ENCODE measurements around the gene ANKFY1.

Gene ANKFY1

GRCh38 chr17:4127555-4127954, 136.2 kb downstream of the ANKFY1 start:
- H4K20me1 ChIP-seq (ENCODE audit: insufficient read depth, low read length), result no peaks in the 10 kb centered on the region
- no peak overlapping the region for H3K4me3 ChIP-seq (ENCODE audit: low read length)
- H3K79me2 ChIP-seq (ENCODE audit: low read length), result no peaks in the 10 kb centered on the region
- no peaks in the 10 kb centered on the region for H3K9me3 ChIP-seq (ENCODE audit: insufficient read depth, low read length)
- no peak for TF ChIP-seq EZH2phosphoT487 (IDR thresholded peaks at IDR 0.05; ENCODE audit: low read depth)
- no peak for TF ChIP-seq CTCF (IDR thresholded peaks at IDR 0.05; ENCODE audit: low read depth, low read length)
- no peak overlapping the region for H2AFZ ChIP-seq (ENCODE audit: low read depth, low read length)
- no peak overlapping the region for H3K9ac ChIP-seq (ENCODE audit: low read length)
- no peak overlapping the region for H3K27ac ChIP-seq (ENCODE audit: low read length)
- H3K4me1 ChIP-seq (ENCODE audit: low read length), result no peaks in the 10 kb centered on the region
- no peaks in the 10 kb centered on the region for H3K36me3 ChIP-seq (replicated peaks; ENCODE audit: low read depth, low read length)
- H3K4me2 ChIP-seq (ENCODE audit: low read length), result no peak overlapping the region
- H3K27me3 ChIP-seq (ENCODE audit: low read depth, low read length), result no peaks in the 10 kb centered on the region

GRCh38 chr17:4125552-4125951, 138.2 kb downstream of the ANKFY1 start:
- no peak overlapping the region for H3K4me2 ChIP-seq (ENCODE audit: low read length)
- no peak overlapping the region for H2AFZ ChIP-seq (ENCODE audit: low read depth, low read length)
- no peaks in the 10 kb centered on the region for H3K9me3 ChIP-seq (ENCODE audit: insufficient read depth, low read length)
- H3K36me3 ChIP-seq (replicated peaks; ENCODE audit: low read depth, low read length), result no peaks in the 10 kb centered on the region
- no peak for TF ChIP-seq CTCF (IDR thresholded peaks at IDR 0.05; ENCODE audit: low read depth, low read length)
- no peak for TF ChIP-seq EZH2phosphoT487 (IDR thresholded peaks at IDR 0.05; ENCODE audit: low read depth)
- no peak overlapping the region for H3K27ac ChIP-seq (ENCODE audit: low read length)
- H3K9ac ChIP-seq (ENCODE audit: low read length), result no peak overlapping the region
- H4K20me1 ChIP-seq (ENCODE audit: insufficient read depth, low read length), result no peaks in the 10 kb centered on the region
- no peaks in the 10 kb centered on the region for H3K4me1 ChIP-seq (ENCODE audit: low read length)
- H3K79me2 ChIP-seq (ENCODE audit: low read length), result no peaks in the 10 kb centered on the region
- no peak overlapping the region for H3K4me3 ChIP-seq (ENCODE audit: low read length)
- H3K27me3 ChIP-seq (ENCODE audit: low read depth, low read length), result no peaks in the 10 kb centered on the region

GRCh38 chr17:4124999-4125398, 138.8 kb downstream of the ANKFY1 start:
- Histone ChIP-seq H3K4me1 (ENCODE audit: low read length) (no peaks in the 10 kb centered on the region), H3K9ac (ENCODE audit: low read length) (no peak overlapping the region), H3K4me3 (ENCODE audit: low read length) (no peak overlapping the region), H4K20me1 (ENCODE audit: insufficient read depth, low read length) (no peaks in the 10 kb centered on the region), H3K9me3 (ENCODE audit: insufficient read depth, low read length) (no peaks in the 10 kb centered on the region), H2AFZ (ENCODE audit: low read depth, low read length) (no peak overlapping the region), H3K27me3 (ENCODE audit: low read depth, low read length) (no peaks in the 10 kb centered on the region), H3K36me3 (replicated peaks; ENCODE audit: low read depth, low read length) (no peaks in the 10 kb centered on the region), H3K79me2 (ENCODE audit: low read length) (no peaks in the 10 kb centered on the region), H3K4me2 (ENCODE audit: low read length) (no peak overlapping the region), H3K27ac (ENCODE audit: low read length) (no peak overlapping the region)
- no peak for TF ChIP-seq EZH2phosphoT487 (IDR thresholded peaks at IDR 0.05; ENCODE audit: low read depth)
- TF ChIP-seq CTCF (IDR thresholded peaks at IDR 0.05; ENCODE audit: low read depth, low read length), result no peak

- no peak overlapping the region for H2AFZ ChIP-seq (ENCODE audit: low read depth, low read length)
- H3K36me3 ChIP-seq (replicated peaks; ENCODE audit: low read depth, low read length), result no peaks in the 10 kb centered on the region
- no peaks in the 10 kb centered on the region for H3K9me3 ChIP-seq (ENCODE audit: insufficient read depth, low read length)
- no peaks in the 10 kb centered on the region for H3K27me3 ChIP-seq (ENCODE audit: low read depth, low read length)
- no peak overlapping the region for H3K27ac ChIP-seq (ENCODE audit: low read length)
- no peaks in the 10 kb centered on the region for H3K4me1 ChIP-seq (ENCODE audit: low read length)
- H3K4me2 ChIP-seq (ENCODE audit: low read length), result no peak overlapping the region
- no peak overlapping the region for H3K9ac ChIP-seq (ENCODE audit: low read length)
- TF ChIP-seq CTCF (IDR thresholded peaks at IDR 0.05; ENCODE audit: low read depth, low read length) (no peak), EZH2phosphoT487 (IDR thresholded peaks at IDR 0.05; ENCODE audit: low read depth) (no peak)
- H4K20me1 ChIP-seq (ENCODE audit: insufficient read depth, low read length), result no peaks in the 10 kb centered on the region
- H3K4me3 ChIP-seq (ENCODE audit: low read length), result no peak overlapping the region
- H3K79me2 ChIP-seq (ENCODE audit: low read length), result no peaks in the 10 kb centered on the region
These were observed 143.4 kb downstream of the ANKFY1 start for GRCh38 chr17:4120332-4120731.
